HG03159 (cell line): ENCODE results near the gene ZMYND19.
"Not testable (repeated sequence)": the region's sequence is repeated elsewhere in the genome, so short reads cannot be mapped to it uniquely, and the experiment has no call there.

Source experiments
- ATAC-seq: cut with Tn5 transposase; IDR thresholded peaks from one replicate; pipeline ENCODE4 v1.9.1; 2021; ENCODE audit warnings: mild to moderate bottlenecking, moderate library complexity; ENCODE audit not compliant: unreplicated experiment

ZMYND19 gene

GRCh38 chr9:137564134-137564533 lies 26.2 kb downstream of the ZMYND19 start:
- ATAC-seq: no peak

- no peak for ATAC-seq
Measured at GRCh38 chr9:137558127-137558526, 32.2 kb downstream of the ZMYND19 start.

- ATAC-seq: no peak
Measured at GRCh38 chr9:137556069-137556838, 34.1 kb downstream of the ZMYND19 start.

- ATAC-seq: no peak
Measured at GRCh38 chr9:137555179-137555578, 35.1 kb downstream of the ZMYND19 start.

- ATAC-seq: no peak
Measured at GRCh38 chr9:137554349-137554748, 36.0 kb downstream of the ZMYND19 start.

- ATAC-seq: not testable (repeated sequence)
Measured at GRCh38 chr9:137553654-137554053, 36.7 kb downstream of the ZMYND19 start.

- ATAC-seq: peak; percentile 17
Measured at GRCh38 chr9:137552022-137552768, 38.1 kb downstream of the ZMYND19 start.

- peak; percentile 82 for ATAC-seq
Measured at GRCh38 chr9:137551264-137552021, 38.9 kb downstream of the ZMYND19 start, which contains the start of gene MRPL41. MRPL41 (plus strand) TSS chr9:137551879; CDS start chr9:137552082, 203 bp downstream.

- not testable (repeated sequence) for ATAC-seq
Measured at GRCh38 chr9:137550958-137551263, 39.4 kb downstream of the ZMYND19 start.

- no peak for ATAC-seq
Measured at GRCh38 chr9:137550231-137550621, 40.1 kb downstream of the ZMYND19 start, which contains the start of gene PNPLA7. PNPLA7 (minus strand) TSS chr9:137550402; CDS start chr9:137550197, 205 bp downstream.

- no peak for ATAC-seq
Measured at GRCh38 chr9:137547687-137548543, 42.4 kb downstream of the ZMYND19 start.

GRCh38 chr9:137545123-137545522 lies 45.2 kb downstream of the ZMYND19 start:
- no peak for ATAC-seq

- no peak for ATAC-seq
Measured at GRCh38 chr9:137544176-137544760, 46.0 kb downstream of the ZMYND19 start.

GRCh38 chr9:137543237-137543963 lies 46.9 kb downstream of the ZMYND19 start:
- no peak for ATAC-seq

- ATAC-seq: no peak
Measured at GRCh38 chr9:137542486-137542885, 47.8 kb downstream of the ZMYND19 start.

GRCh38 chr9:137540536-137540935 lies 49.8 kb downstream of the ZMYND19 start:
- ATAC-seq: no peak

GRCh38 chr9:137538058-137538457 lies 52.3 kb downstream of the ZMYND19 start:
- ATAC-seq: no peak

GRCh38 chr9:137536594-137537131 lies 53.6 kb downstream of the ZMYND19 start:
- ATAC-seq: not testable (repeated sequence)

- ATAC-seq: no peak
Measured at GRCh38 chr9:137535120-137535428, 55.2 kb downstream of the ZMYND19 start.
